SU-DHL-6 (cell line): ENCODE results near the gene CTNNBL1.

Experiments used
- H2AFZ ChIP-seq: fragments of 200-600 bp; sonication (generic); 2 replicates; pipeline ENCODE4 v1.6.1; 2014; ENCODE audit warnings: low read depth, mild to moderate bottlenecking, moderate library complexity, mixed read lengths, antibody characterized with exemption, low read length; ENCODE audit not compliant: severe bottlenecking
- H3F3A ChIP-seq: fragments of 200-600 bp; shearing (Covaris generic); 2 replicates; pipeline ENCODE4 v1.6.0; 2016; ENCODE audit warnings: antibody characterized with exemption, mild to moderate bottlenecking; ENCODE audit not compliant: insufficient read depth
- H3K27ac ChIP-seq: fragments of 200-600 bp; sonication (generic); 2 replicates; pipeline ENCODE4 v1.5.1; 2016; ENCODE audit warnings: low read depth, mild to moderate bottlenecking, low read length, moderate library complexity, mixed read lengths
- H3K27me3 ChIP-seq: fragments of 200-600 bp; sonication (generic), shearing (Covaris generic); 2 replicates; pipeline ENCODE4 v1.6.0; 2014; ENCODE audit warnings: mild to moderate bottlenecking, low read length
- H3K36me3 ChIP-seq: fragments of 200-600 bp; sonication (generic); 2 replicates; pipeline ENCODE4 v1.6.1; 2014; ENCODE audit warnings: mild to moderate bottlenecking, low read length, mixed read lengths
- H3K4me2 ChIP-seq: fragments of 300-600, 200-600 bp; shearing (Covaris generic), sonication (generic); 2 replicates; pipeline ENCODE4 v1.6.0; 2014; ENCODE audit warnings: low read length, low read depth, mild to moderate bottlenecking; ENCODE audit not compliant: poor library complexity, severe bottlenecking
- H3K4me3 ChIP-seq: fragments of 200-600 bp; sonication (generic); 2 replicates; pipeline ENCODE4 v1.5.1; 2014; ENCODE audit warnings: antibody characterized with exemption, low read length, mild to moderate bottlenecking, mixed read lengths; ENCODE audit not compliant: insufficient read depth, poor library complexity, severe bottlenecking
- H3K79me2 ChIP-seq: fragments of 200-600 bp; sonication (generic); 2 replicates; pipeline ENCODE4 v1.6.1; 2014; ENCODE audit warnings: mild to moderate bottlenecking, low read length, moderate library complexity; ENCODE audit not compliant: insufficient read depth
- H3K9ac ChIP-seq: fragments of 200-600 bp; sonication (generic); 2 replicates; pipeline ENCODE4 v1.7.0; 2014; ENCODE audit warnings: mild to moderate bottlenecking, low read length
- H3K9me2 ChIP-seq: fragments of 200-600 bp; sonication (generic); replicated peaks from 2 replicates; pipeline ENCODE4 v1.6.1; 2014; ENCODE audit warnings: low read length; ENCODE audit not compliant: insufficient read depth
- H3K9me3 ChIP-seq: fragments of 200-600 bp; sonication (generic); 2 replicates; pipeline ENCODE4 v1.6.1; 2014; ENCODE audit warnings: low read length, mixed read lengths; ENCODE audit not compliant: insufficient read depth
- H4K20me1 ChIP-seq: fragments of 200-600 bp; sonication (generic); 2 replicates; pipeline ENCODE4 v1.6.1; 2014; ENCODE audit warnings: low read depth, mild to moderate bottlenecking, antibody characterized with exemption, low read length, moderate library complexity, mixed read lengths
- CTCF ChIP-seq: fragments of 200-600 bp; sonication (generic); IDR thresholded peaks from one replicate; pipeline ENCODE4 v1.5.1; 2017; ENCODE audit warnings: antibody characterized with exemption, mild to moderate bottlenecking, low read length, moderate library complexity; ENCODE audit not compliant: insufficient read depth, poor library complexity, severe bottlenecking
- EZH2phosphoT487 ChIP-seq: fragments of 200-600 bp; sonication (generic), shearing (Covaris generic); conservative IDR thresholded peaks from 2 replicates; pipeline ENCODE4 v1.6.1; 2018; ENCODE audit warnings: mild to moderate bottlenecking, antibody characterized with exemption, low read length, moderate library complexity, mixed read lengths

CTNNBL1 gene

GRCh38 chr20:37839955-37840354 lies 146.1 kb downstream of the CTNNBL1 start:
- no peak overlapping the region for H2AFZ ChIP-seq

GRCh38 chr20:37841389-37841788 lies 147.6 kb downstream of the CTNNBL1 start:
- Histone ChIP-seq H3K79me2 (no peaks in the 10 kb centered on the region), H3K27me3 (no peaks in the 10 kb centered on the region), H3K36me3 (no peaks in the 10 kb centered on the region), H4K20me1 (no peaks in the 10 kb centered on the region), H3F3A (no peaks in the 10 kb centered on the region), H3K4me3 (no peak overlapping the region), H3K4me2 (no peak overlapping the region), H3K9me3 (no peaks in the 10 kb centered on the region), H3K9ac (no peak overlapping the region), H2AFZ (no peak overlapping the region), H3K27ac (no peak overlapping the region), H3K9me2 (no peaks in the 10 kb centered on the region)
- TF ChIP-seq EZH2phosphoT487 (no peak), CTCF (no peak)

More at GRCh38 chr20:37839955-37840354, 146.1 kb downstream of the CTNNBL1 start:
- Histone ChIP-seq H3K9ac (no peak overlapping the region), H3K9me3 (no peaks in the 10 kb centered on the region), H3K27me3 (no peaks in the 10 kb centered on the region), H3K36me3 (no peaks in the 10 kb centered on the region), H4K20me1 (no peaks in the 10 kb centered on the region), H3K79me2 (no peaks in the 10 kb centered on the region), H3K4me2 (no peak overlapping the region), H3K4me3 (no peak overlapping the region), H3F3A (no peaks in the 10 kb centered on the region), H3K27ac (no peak overlapping the region), H3K9me2 (no peaks in the 10 kb centered on the region)
- TF ChIP-seq CTCF: no peak
- TF ChIP-seq EZH2phosphoT487: no peak

GRCh38 chr20:37841971-37842370 lies 148.1 kb downstream of the CTNNBL1 start:
- Histone ChIP-seq H3K4me2 (no peak overlapping the region), H3K36me3 (no peaks in the 10 kb centered on the region), H2AFZ (no peak overlapping the region), H3K79me2 (no peaks in the 10 kb centered on the region), H4K20me1 (no peaks in the 10 kb centered on the region), H3K4me3 (no peak overlapping the region), H3K9ac (no peak overlapping the region), H3K27me3 (no peaks in the 10 kb centered on the region), H3K27ac (no peak overlapping the region), H3K9me2 (no peaks in the 10 kb centered on the region), H3K9me3 (no peaks in the 10 kb centered on the region), H3F3A (no peaks in the 10 kb centered on the region)
- TF ChIP-seq EZH2phosphoT487: no peak
- no peak for TF ChIP-seq CTCF
